Measurements from ENCODE around the gene ARPC5. TPM values are rescaled to one million over a fixed set of nuclear protein-coding genes. Genes with fewer than 3 reads are reported as not detected.

ARPC5 gene
- total RNA-seq, 1 experiment from 2014 or later: 148 TPM

DNA sequence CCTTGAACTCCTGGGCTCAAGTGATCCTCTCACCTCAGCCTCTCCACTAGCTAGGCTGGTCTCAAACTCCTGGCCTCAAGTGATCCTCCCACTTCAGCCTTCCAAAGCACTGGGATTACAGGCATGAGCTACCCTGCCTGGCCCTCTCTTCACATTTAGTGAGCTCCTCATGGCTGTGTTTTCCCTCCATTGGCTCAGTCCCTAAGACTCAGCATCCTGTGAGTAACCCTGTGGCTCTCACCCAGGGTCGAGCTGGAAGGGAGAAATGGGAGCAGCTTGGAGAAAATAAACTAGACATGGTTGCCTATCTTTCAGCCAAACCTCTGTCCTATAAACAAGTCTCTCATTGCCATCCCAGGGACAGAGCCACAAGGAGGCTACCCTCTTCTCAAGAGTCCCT is 62.9 kb downstream of the ARPC5 start:
- Mint-ChIP-seq H3K4me3 (ENCODE audit: low read depth, unreplicated experiment) (no peak overlapping the region), H3K9me3 (ENCODE audit: low read depth, unreplicated experiment) (no peaks in the 10 kb centered on the region), H3K4me1 (ENCODE audit: low read depth, unreplicated experiment) (peaks cover 16% of the 10 kb centered on the region), H3K27me3 (ENCODE audit: unreplicated experiment) (no peaks in the 10 kb centered on the region), H3K27ac (ENCODE audit: unreplicated experiment) (no peak overlapping the region), H3K36me3 (ENCODE audit: insufficient read depth, unreplicated experiment) (peaks cover 6% of the 10 kb centered on the region)
- no peak for DNase-seq
- intact Hi-C loops (cut with micrococcal nuclease; ENCODE audit: unreplicated experiment): no loop called here
- BruUV-seq (replicated peaks): no TSS peak
- TF ChIP-seq, protein P1, sequence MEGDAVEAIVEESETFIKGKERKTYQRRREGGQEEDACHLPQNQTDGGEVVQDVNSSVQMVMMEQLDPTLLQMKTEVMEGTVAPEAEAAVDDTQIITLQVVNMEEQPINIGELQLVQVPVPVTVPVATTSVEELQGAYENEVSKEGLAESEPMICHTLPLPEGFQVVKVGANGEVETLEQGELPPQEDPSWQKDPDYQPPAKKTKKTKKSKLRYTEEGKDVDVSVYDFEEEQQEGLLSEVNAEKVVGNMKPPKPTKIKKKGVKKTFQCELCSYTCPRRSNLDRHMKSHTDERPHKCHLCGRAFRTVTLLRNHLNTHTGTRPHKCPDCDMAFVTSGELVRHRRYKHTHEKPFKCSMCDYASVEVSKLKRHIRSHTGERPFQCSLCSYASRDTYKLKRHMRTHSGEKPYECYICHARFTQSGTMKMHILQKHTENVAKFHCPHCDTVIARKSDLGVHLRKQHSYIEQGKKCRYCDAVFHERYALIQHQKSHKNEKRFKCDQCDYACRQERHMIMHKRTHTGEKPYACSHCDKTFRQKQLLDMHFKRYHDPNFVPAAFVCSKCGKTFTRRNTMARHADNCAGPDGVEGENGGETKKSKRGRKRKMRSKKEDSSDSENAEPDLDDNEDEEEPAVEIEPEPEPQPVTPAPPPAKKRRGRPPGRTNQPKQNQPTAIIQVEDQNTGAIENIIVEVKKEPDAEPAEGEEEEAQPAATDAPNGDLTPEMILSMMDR (IDR thresholded peaks at IDR 0.05; ENCODE audit: unreplicated experiment): no peak
- CTCF ChIA-PET: no interaction called here

DNA sequence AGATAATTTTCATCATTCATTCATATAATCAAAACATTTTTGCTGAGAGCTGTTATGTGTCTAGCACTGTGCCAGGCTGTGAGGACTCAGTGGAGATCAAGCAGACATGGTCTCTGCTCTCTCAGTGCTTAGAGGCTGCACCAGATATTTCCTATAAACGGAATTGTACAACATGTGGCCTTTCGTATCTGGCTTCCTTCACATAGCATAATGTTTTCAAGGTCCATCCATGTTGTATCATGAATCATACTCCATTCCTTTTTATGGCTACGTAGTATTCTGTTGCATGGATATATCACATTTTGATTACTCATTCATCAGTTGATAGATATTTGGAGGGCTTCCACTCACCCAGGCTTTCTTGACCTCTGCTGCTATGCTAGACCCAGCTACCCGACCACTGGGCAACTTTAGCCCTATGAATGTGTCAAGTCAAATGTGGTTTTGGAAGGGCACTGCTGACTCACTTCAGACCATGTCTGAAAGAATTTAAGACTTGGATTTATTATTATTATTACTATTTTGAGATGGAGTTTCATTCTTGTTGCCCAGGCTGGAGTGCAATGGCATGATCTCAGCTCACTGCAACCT is 63.8 kb downstream of the ARPC5 start:
- TF ChIP-seq, protein P1 (IDR thresholded peaks at IDR 0.05; ENCODE audit: unreplicated experiment): no peak
- Mint-ChIP-seq H3K4me3 (ENCODE audit: low read depth, unreplicated experiment) (no peak overlapping the region), H3K36me3 (ENCODE audit: insufficient read depth, unreplicated experiment) (peaks cover 12% of the 10 kb centered on the region), H3K27ac (ENCODE audit: unreplicated experiment) (no peak overlapping the region), H3K4me1 (ENCODE audit: low read depth, unreplicated experiment) (peaks cover 26% of the 10 kb centered on the region), H3K9me3 (ENCODE audit: low read depth, unreplicated experiment) (no peaks in the 10 kb centered on the region), H3K27me3 (ENCODE audit: unreplicated experiment) (no peaks in the 10 kb centered on the region)
- no peak for DNase-seq
- intact Hi-C loops (cut with micrococcal nuclease; ENCODE audit: unreplicated experiment): no loop called here
- CTCF ChIA-PET: no interaction called here
- no TSS peak for BruUV-seq (replicated peaks)

Other genes starting within 250 kb of the ARPC5 start
- gene NMNAT2, start 217.4 kb downstream of the ARPC5 start, total RNA-seq (2022): 0.26 and 0.78 TPM in 2 replicates
- 96.3 and 103 TPM in 2 replicates for gene SMG7, start 163.3 kb downstream of the ARPC5 start, total RNA-seq (2022)
- gene NCF2, start 45.3 kb downstream of the ARPC5 start, total RNA-seq (2022): 5.5 and 8.6 TPM in 2 replicates
- gene APOBEC4, start 17.5 kb upstream of the ARPC5 start, total RNA-seq (2022): not detected in 2 replicates
- gene RGL1, start 169.3 kb upstream of the ARPC5 start, total RNA-seq (2022): 2.7 and 4.8 TPM in 2 replicates